Lower leg skin (tissue), 4 donors: ENCODE results near the gene GATA6. TPM values are rescaled to one million over a fixed set of nuclear protein-coding genes. Genes with fewer than 3 reads are reported as not detected.

Experiments
- DNase-seq, 2 donors: peaks; one replicate each; pipeline ENCODE4 v3.0.0-alpha.2; 2019; ENCODE audit warnings: low spot score in 2 of 2
- H3K4me3 ChIP-seq: fragments of 200-600 bp; sonication (generic); 2 replicates; pipeline ENCODE4 v1.5.1; 2017; ENCODE audit warnings: mild to moderate bottlenecking, low read depth; ENCODE audit not compliant: poor library complexity, severe bottlenecking
- POLR2A ChIP-seq, 2 donors: fragments of 450-650 bp; IDR thresholded peaks; one replicate each; pipeline ENCODE4 v1.6.1; 2016 to 2017; ENCODE audit warnings: antibody characterized with exemption in 2 of 2, mild to moderate bottlenecking in 1 of 2, moderate library complexity in 1 of 2
- WGBS, 2 donors: methylation state at CpG; one replicate each; pipeline ENCODE4 v1.1.5; 2018; 5-methylcytosine and 5-hydroxymethylcytosine counted together
- intact Hi-C: fragments of 100-400 bp; cut with DNase I; formaldehyde crosslinking; loops from one replicate; pipeline ENCODE4 v1.15.0; 2023; ENCODE audit warnings: low total_unique reads
- total RNA-seq, 4 donors: library from RNA; depleted of rRNA; stranded (reverse); fragments of >200 nt; gene quantifications; one replicate each; pipeline ENCODE4 v1.1.0, GENCODE V29; 2016
- TF ChIP-seq, protein P1 (sequence below), 3 donors: fragments of 450-650 bp; IDR thresholded peaks; one replicate each; pipeline ENCODE4 v1.5.1; 2016; ENCODE audit warnings: antibody characterized with exemption in 3 of 3, mild to moderate bottlenecking in 3 of 3, moderate library complexity in 2 of 3

Gene GATA6
- total RNA-seq, 4 donors from 2014 or later: 0.65 to 6.7 (median 5.1) TPM

DNA sequence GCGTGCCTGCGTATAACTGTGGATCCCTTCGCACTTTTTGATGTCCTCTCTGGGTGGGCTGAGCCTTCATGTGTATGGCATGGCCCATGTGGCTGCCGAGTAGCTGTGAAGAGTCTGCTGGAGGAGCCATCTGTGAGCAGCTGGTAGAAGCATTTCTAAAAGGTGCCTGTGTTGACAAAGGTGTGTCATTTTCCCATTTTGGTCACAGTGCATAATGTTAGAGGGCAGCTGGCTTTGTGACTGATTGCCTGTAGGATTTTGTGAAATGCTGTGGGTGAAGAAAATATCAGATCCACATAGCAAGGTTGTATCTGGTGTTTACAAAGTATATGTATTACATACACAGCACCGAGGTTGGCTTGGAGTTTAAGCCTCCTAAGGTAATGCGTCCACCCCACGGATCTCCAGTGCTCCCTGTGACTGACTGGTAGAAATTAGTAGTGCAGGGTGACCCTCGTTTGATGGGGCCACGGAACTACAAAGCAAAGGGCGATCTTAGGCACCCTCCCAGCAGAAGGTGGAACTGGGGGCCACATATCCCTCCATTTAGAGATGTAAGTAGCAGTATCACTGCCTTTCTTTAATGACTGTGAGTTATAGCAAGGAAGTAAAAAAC is 16.5 kb downstream of the GATA6 start:
- TF ChIP-seq, protein P1, sequence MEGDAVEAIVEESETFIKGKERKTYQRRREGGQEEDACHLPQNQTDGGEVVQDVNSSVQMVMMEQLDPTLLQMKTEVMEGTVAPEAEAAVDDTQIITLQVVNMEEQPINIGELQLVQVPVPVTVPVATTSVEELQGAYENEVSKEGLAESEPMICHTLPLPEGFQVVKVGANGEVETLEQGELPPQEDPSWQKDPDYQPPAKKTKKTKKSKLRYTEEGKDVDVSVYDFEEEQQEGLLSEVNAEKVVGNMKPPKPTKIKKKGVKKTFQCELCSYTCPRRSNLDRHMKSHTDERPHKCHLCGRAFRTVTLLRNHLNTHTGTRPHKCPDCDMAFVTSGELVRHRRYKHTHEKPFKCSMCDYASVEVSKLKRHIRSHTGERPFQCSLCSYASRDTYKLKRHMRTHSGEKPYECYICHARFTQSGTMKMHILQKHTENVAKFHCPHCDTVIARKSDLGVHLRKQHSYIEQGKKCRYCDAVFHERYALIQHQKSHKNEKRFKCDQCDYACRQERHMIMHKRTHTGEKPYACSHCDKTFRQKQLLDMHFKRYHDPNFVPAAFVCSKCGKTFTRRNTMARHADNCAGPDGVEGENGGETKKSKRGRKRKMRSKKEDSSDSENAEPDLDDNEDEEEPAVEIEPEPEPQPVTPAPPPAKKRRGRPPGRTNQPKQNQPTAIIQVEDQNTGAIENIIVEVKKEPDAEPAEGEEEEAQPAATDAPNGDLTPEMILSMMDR (IDR thresholded peaks at IDR 0.05): no peak
- TF ChIP-seq POLR2A (IDR thresholded peaks at IDR 0.05): no peak
- no peak overlapping the region for H3K4me3 ChIP-seq
- 89 to 90% methylated on average over 10 of the region's 10 CpGs for WGBS, 2 donors
- intact Hi-C loops: no loop called here
- DNase-seq: no peak

GRCh38 chr18:22186484-22186971 is 17.1 kb downstream of the GATA6 start:
- WGBS, 2 donors: 86 to 92% methylated on average over 6 of the region's 6 CpGs
- DNase-seq: no peak
- no peak overlapping the region for H3K4me3 ChIP-seq
- no peak for TF ChIP-seq POLR2A (IDR thresholded peaks at IDR 0.05)
- TF ChIP-seq, protein P1 (IDR thresholded peaks at IDR 0.05): no peak
- intact Hi-C loops: no loop called here

- no peak overlapping the region for H3K4me3 ChIP-seq
- no peak for DNase-seq
- TF ChIP-seq, protein P1 (IDR thresholded peaks at IDR 0.05): no peak
- no peak for TF ChIP-seq POLR2A (IDR thresholded peaks at IDR 0.05)
- 86 to 89% methylated on average over 11 of the region's 11 CpGs for WGBS, 2 donors
- intact Hi-C loops: no loop called here
These were observed 19.3 kb downstream of the GATA6 start for GRCh38 chr18:22188559-22189267.

- 91 to 95% methylated on average over 11 of the region's 11 CpGs for WGBS, 2 donors
- TF ChIP-seq POLR2A (IDR thresholded peaks at IDR 0.05): no peak
- H3K4me3 ChIP-seq: no peak overlapping the region
- intact Hi-C loops: no loop called here
- DNase-seq: no peak
These were observed 20.2 kb downstream of the GATA6 start for GRCh38 chr18:22189449-22190166.

GRCh38 chr18:22191346-22191695 is 21.9 kb downstream of the GATA6 start:
- intact Hi-C loops: no loop called here
- TF ChIP-seq POLR2A (IDR thresholded peaks at IDR 0.05): no peak
- TF ChIP-seq, protein P1 (IDR thresholded peaks at IDR 0.05): no peak
- 67% methylated on average over 5 of the region's 5 CpGs for WGBS, 2 donors
- H3K4me3 ChIP-seq: no peak overlapping the region
- no peak for DNase-seq

DNA sequence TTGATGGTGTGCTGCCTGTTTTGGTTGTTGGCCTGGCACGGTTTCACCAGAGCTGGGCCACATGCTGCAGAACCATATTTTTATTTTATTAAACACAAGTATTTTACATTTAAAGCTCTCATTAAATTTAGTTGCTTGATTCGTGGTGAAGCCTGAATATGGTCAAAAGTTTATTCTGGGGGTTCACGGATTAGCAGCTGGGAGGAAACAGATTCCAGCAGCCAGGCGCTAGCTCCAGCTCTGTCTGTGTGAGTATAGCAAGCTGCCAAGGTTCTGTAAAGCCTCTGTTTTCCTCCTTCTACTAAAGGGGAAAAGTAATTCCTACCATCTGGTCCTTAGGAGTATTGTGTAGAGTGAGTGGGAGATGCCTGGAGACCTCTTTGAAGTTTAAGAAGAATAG is 22.5 kb downstream of the GATA6 start:
- no peak overlapping the region for H3K4me3 ChIP-seq

More for the DNA sequence above, 22.5 kb downstream of the GATA6 start:
- intact Hi-C loops: no loop called here
- 67 to 80% methylated on average over 4 of the region's 4 CpGs for WGBS, 2 donors
- no peak for DNase-seq
- TF ChIP-seq POLR2A (IDR thresholded peaks at IDR 0.05): no peak
- TF ChIP-seq, protein P1 (IDR thresholded peaks at IDR 0.05): no peak
